Endodermal cell (in vitro differentiated cells): ENCODE data around the gene PRELID3B. TPM values are rescaled to one million over a fixed set of nuclear protein-coding genes. Genes with fewer than 3 reads are reported as not detected.
A peak's percentile ranks its signal among the peaks of the same experiment; 100 is the strongest.
"Not testable (repeated sequence)": the region's sequence is repeated elsewhere in the genome, so short reads cannot be mapped to it uniquely, and the experiment has no call there.

Source experiments
- DNase-seq: peaks from one replicate; pipeline ENCODE4 v3.0.0-alpha.2; 2017
- H3K27ac ChIP-seq: 2 replicates; pipeline ENCODE4 v1.5.1; 2013; ENCODE audit warnings: mild to moderate bottlenecking, low read depth, low read length, moderate library complexity
- H3K27me3 ChIP-seq: 2 replicates; pipeline ENCODE4 v1.6.1; 2013; ENCODE audit warnings: mild to moderate bottlenecking, low read length, moderate library complexity; ENCODE audit not compliant: insufficient read depth, control insufficient read depth, poor library complexity, severe bottlenecking
- H3K36me3 ChIP-seq: 2 replicates; pipeline ENCODE4 v1.7.0; 2013; ENCODE audit warnings: mild to moderate bottlenecking, low read length, moderate library complexity; ENCODE audit not compliant: control insufficient read depth, insufficient read depth
- H3K4me1 ChIP-seq: one replicate; pipeline ENCODE4 v1.7.0; 2013; ENCODE audit warnings: low read length; ENCODE audit not compliant: control insufficient read depth, insufficient read depth
- H3K4me3 ChIP-seq: 2 replicates; pipeline ENCODE4 v1.5.1; 2013; ENCODE audit warnings: mild to moderate bottlenecking, low read length, moderate library complexity
- H3K9ac ChIP-seq: 2 replicates; pipeline ENCODE4 v1.6.1; 2013; ENCODE audit warnings: mild to moderate bottlenecking, low read length, moderate library complexity; ENCODE audit not compliant: poor library complexity, severe bottlenecking; ENCODE audit errors: extremely low read depth
- H3K9me3 ChIP-seq: 2 replicates; pipeline ENCODE4 v1.6.1; 2013; ENCODE audit warnings: mild to moderate bottlenecking, low read length, moderate library complexity; ENCODE audit not compliant: control insufficient read depth
- H3K27ac Mint-ChIP-seq: 2 replicates; pipeline ENCODE4 v1.8.0; 2020; ENCODE audit warnings: mixed read lengths
- H3K27me3 Mint-ChIP-seq: 2 replicates; pipeline ENCODE4 v1.8.0; 2021; ENCODE audit warnings: mild to moderate bottlenecking, mixed read lengths; ENCODE audit not compliant: insufficient read depth
- H3K36me3 Mint-ChIP-seq: 2 replicates; pipeline ENCODE4 v1.8.0; 2020; ENCODE audit warnings: low read depth, mixed read lengths
- H3K4me1 Mint-ChIP-seq: 2 replicates; pipeline ENCODE4 v1.8.0; 2020; ENCODE audit warnings: mixed read lengths
- H3K4me3 Mint-ChIP-seq: 2 replicates; pipeline ENCODE4 v1.8.0; 2020; ENCODE audit warnings: mild to moderate bottlenecking, moderate library complexity, mixed read lengths
- H3K9me3 Mint-ChIP-seq: 2 replicates; pipeline ENCODE4 v1.8.0; 2020; ENCODE audit warnings: mild to moderate bottlenecking, mixed read lengths
- CTCF ChIP-seq: fragments of 200-600 bp; sonication (generic); conservative IDR thresholded peaks from 2 replicates; pipeline ENCODE4 v1.5.0; 2021; ENCODE audit warnings: antibody characterized with exemption, mild to moderate bottlenecking
- WGBS, 2 experiments: methylation state at CpG; one replicate each; pipeline versions ENCODE4 v1.1.5 to v1.1.7; 2013; ENCODE audit warnings: missing lambda C conversion rate in 2 of 2, mixed read lengths in 1 of 2; ENCODE audit not compliant: insufficient coverage in 1 of 2, insufficient read length in 1 of 2; 5-methylcytosine and 5-hydroxymethylcytosine counted together
- total RNA-seq, 2 donors: library from RNA; stranded (reverse); fragmentation: NEBNext Ultra II Directional in 1 of 2; extraction: Animal tissue kit (Norgen Biotek cat#: 25700) in 1 of 2; gene quantifications; 2 replicates in 1 of 2; 3 replicates in 1 of 2; pipeline ENCODE4 v1.2.1, GENCODE V29; 2021

The PRELID3B gene
- total RNA-seq, 2 donors from 2014 or later, result 48.6 to 50.8 TPM

DNA sequence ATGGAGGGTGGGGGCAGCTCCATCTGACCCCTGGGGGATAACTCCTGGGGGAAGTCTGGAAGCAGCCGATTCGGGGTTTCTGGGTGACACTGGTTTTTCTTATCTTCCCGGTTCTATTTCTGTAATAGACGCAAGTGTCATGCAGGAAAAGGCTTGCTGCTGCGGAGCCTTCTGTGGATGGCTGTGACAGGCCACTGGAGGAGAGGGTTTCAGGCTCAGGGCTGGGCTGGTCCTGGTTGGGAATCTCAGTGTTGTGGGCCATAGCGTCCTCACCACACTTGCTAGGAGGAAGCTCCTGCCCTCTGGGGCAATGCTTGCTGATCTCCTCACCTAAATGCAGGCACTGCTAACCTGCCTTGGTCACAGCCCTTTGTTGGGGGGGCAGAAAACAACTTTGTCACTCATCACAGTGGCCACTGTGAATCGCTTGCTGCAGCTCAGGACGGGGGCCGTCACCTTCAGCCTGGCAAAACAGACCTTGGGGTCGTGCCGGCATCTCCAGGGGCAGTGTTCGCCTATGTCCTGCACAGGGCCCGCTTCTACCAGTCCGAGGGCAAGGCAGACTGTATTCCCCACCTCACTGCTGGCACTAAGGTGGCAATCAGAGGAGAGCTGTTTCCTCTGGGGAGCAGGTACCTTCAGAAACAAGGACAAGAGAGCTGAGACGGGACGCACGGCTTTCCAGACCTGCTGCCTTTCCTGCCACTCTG, 27.8 kb downstream of the PRELID3B start:
- Histone ChIP-seq H3K9me3 (no peaks in the 10 kb centered on the region), H3K27ac (peak overlapping the region; percentile 24), H3K4me1 (no peaks in the 10 kb centered on the region), H3K36me3 (no peaks in the 10 kb centered on the region), H3K27me3 (no peaks in the 10 kb centered on the region), H3K4me3 (no peak overlapping the region), H3K9ac (no peak overlapping the region)
- peaks cover 9% of the 10 kb centered on the region for H3K4me1 Mint-ChIP-seq
- no peak overlapping the region for H3K27ac Mint-ChIP-seq
- DNase-seq, result no peak
- 95 to 97% methylated on average over 11 to 17 of the region's 17 CpGs for WGBS, 2 experiments
- no peaks in the 10 kb centered on the region for H3K36me3 Mint-ChIP-seq
- TF ChIP-seq CTCF, result no peak
- no peaks in the 10 kb centered on the region for H3K9me3 Mint-ChIP-seq
- H3K4me3 Mint-ChIP-seq, result no peak overlapping the region
- peaks cover 38% of the 10 kb centered on the region for H3K27me3 Mint-ChIP-seq

- H3K4me3 ChIP-seq, result no peak overlapping the region
- no peak for TF ChIP-seq CTCF
- Mint-ChIP-seq H3K36me3 (no peaks in the 10 kb centered on the region), H3K4me1 (peaks cover 9% of the 10 kb centered on the region), H3K27ac (no peak overlapping the region), H3K9me3 (no peaks in the 10 kb centered on the region), H3K27me3 (peaks cover 42% of the 10 kb centered on the region), H3K4me3 (no peak overlapping the region)
- WGBS, 2 experiments, result 91 to 92% methylated on average over 5 to 13 of the region's 13 CpGs
- no peak overlapping the region for H3K27ac ChIP-seq
- H3K9me3 ChIP-seq, result no peaks in the 10 kb centered on the region
- peaks cover 2% of the 10 kb centered on the region for H3K27me3 ChIP-seq
- no peak overlapping the region for H3K9ac ChIP-seq
- no peaks in the 10 kb centered on the region for H3K36me3 ChIP-seq
- no peaks in the 10 kb centered on the region for H3K4me1 ChIP-seq
- DNase-seq, result no peak
Measured at GRCh38 chr20:59013959-59014608, 28.5 kb downstream of the PRELID3B start.

- Histone ChIP-seq H3K27ac (no peak overlapping the region), H3K4me1 (no peaks in the 10 kb centered on the region), H3K27me3 (peaks cover 8% of the 10 kb centered on the region), H3K36me3 (no peaks in the 10 kb centered on the region), H3K9me3 (no peaks in the 10 kb centered on the region), H3K4me3 (no peak overlapping the region), H3K9ac (no peak overlapping the region)
- Mint-ChIP-seq H3K9me3 (no peaks in the 10 kb centered on the region), H3K4me3 (no peak overlapping the region), H3K27me3 (peaks cover 47% of the 10 kb centered on the region), H3K36me3 (no peaks in the 10 kb centered on the region), H3K27ac (no peak overlapping the region), H3K4me1 (peaks cover 9% of the 10 kb centered on the region)
- peak; percentile 39 for DNase-seq
- 89 to 91% methylated on average over 10 to 17 of the region's 17 CpGs for WGBS, 2 experiments
- TF ChIP-seq CTCF, result no peak
Measured at GRCh38 chr20:59013031-59013951, 29.3 kb downstream of the PRELID3B start.

GRCh38 chr20:59011874-59012157, 30.8 kb downstream of the PRELID3B start:
- not testable (repeated sequence) for H3K36me3 ChIP-seq, H3K4me3 ChIP-seq, H3K36me3 Mint-ChIP-seq, H3K9ac ChIP-seq, H3K9me3 Mint-ChIP-seq, DNase-seq, H3K27ac ChIP-seq, H3K27ac Mint-ChIP-seq, H3K4me3 Mint-ChIP-seq, H3K4me1 ChIP-seq, H3K9me3 ChIP-seq, H3K4me1 Mint-ChIP-seq
- H3K27me3 ChIP-seq, result peaks cover 16% of the 10 kb centered on the region
- WGBS, 2 experiments, result 91 to 97% methylated on average over 2 to 3 of the region's 3 CpGs
- H3K27me3 Mint-ChIP-seq, result peaks cover 48% of the 10 kb centered on the region
